BLaER1 (cell line): ENCODE results near the gene CHORDC1.
"Not testable (repeated sequence)": the region's sequence is repeated elsewhere in the genome, so short reads cannot be mapped to it uniquely, and the experiment has no call there.

Experiments
- H3K27ac ChIP-seq: shearing (Covaris generic); formaldehyde crosslinking; 2 replicates; pipeline ENCODE4 v1.8.1; 2022
- H3K27me3 ChIP-seq: shearing (Covaris generic); formaldehyde crosslinking; 2 replicates; pipeline ENCODE4 v1.8.1; 2022
- H3K36me3 ChIP-seq: shearing (Covaris generic); formaldehyde crosslinking; 2 replicates; pipeline ENCODE4 v1.8.1; 2022
- H3K4me1 ChIP-seq: shearing (Covaris generic); formaldehyde crosslinking; 2 replicates; pipeline ENCODE4 v1.8.1; 2022
- H3K4me2 ChIP-seq: shearing (Covaris generic); formaldehyde crosslinking; 2 replicates; pipeline ENCODE4 v1.8.1; 2022
- H3K4me3 ChIP-seq: shearing (Covaris generic); formaldehyde crosslinking; 2 replicates; pipeline ENCODE4 v1.8.1; 2022
- H3K9ac ChIP-seq: shearing (Covaris generic); formaldehyde crosslinking; 2 replicates; pipeline ENCODE4 v1.8.1; 2022
- H3K9me3 ChIP-seq: shearing (Covaris generic); formaldehyde crosslinking; 2 replicates; pipeline ENCODE4 v1.8.1; 2022
- H4K20me1 ChIP-seq: shearing (Covaris generic); formaldehyde crosslinking; 2 replicates; pipeline ENCODE4 v1.8.1; 2022
- Cebpa-rat ChIP-seq: shearing (Covaris generic); IDR thresholded peaks from 2 replicates; pipeline ENCODE4 v1.8.1; 2022

Gene CHORDC1

GRCh38 chr11:90192869-90193582, 29.8 kb downstream of the CHORDC1 start:
- Histone ChIP-seq H3K9ac (no peak overlapping the region), H3K4me1 (no peaks in the 10 kb centered on the region), H3K9me3 (no peaks in the 10 kb centered on the region), H3K4me3 (no peak overlapping the region), H3K36me3 (peaks cover 54% of the 10 kb centered on the region), H4K20me1 (no peaks in the 10 kb centered on the region), H3K27me3 (no peaks in the 10 kb centered on the region), H3K27ac (no peak overlapping the region), H3K4me2 (no peak overlapping the region)
- no peak for TF ChIP-seq Cebpa-rat

DNA sequence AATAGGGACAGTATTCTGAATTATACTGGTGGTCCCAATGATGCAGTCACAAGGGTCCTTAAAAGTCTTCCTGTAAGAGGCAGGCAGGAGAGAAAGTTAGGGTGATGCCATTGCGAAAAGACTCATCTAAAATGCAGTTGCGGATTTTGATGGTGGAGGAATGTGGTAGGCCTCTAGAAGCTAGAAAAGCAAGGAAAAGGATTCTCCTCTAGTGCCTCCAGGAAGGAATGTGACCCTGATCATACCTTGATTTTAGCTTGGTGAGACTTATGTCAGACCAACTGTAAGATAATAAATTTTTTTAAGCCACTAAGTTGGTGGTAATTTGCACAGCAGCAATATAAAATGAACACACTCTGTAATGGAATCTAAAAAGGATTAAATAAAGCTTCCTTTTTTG, 33.8 kb downstream of the CHORDC1 start:
- no peaks in the 10 kb centered on the region for H3K4me1 ChIP-seq
- H4K20me1 ChIP-seq = no peaks in the 10 kb centered on the region
- no peaks in the 10 kb centered on the region for H3K9me3 ChIP-seq
- H3K4me3 ChIP-seq = no peak overlapping the region
- H3K9ac ChIP-seq = no peak overlapping the region
- H3K27ac ChIP-seq = no peak overlapping the region
- H3K4me2 ChIP-seq = no peak overlapping the region
- TF ChIP-seq Cebpa-rat = no peak
- no peaks in the 10 kb centered on the region for H3K27me3 ChIP-seq
- H3K36me3 ChIP-seq = peaks cover 23% of the 10 kb centered on the region; the same call in 1 of the 2 replicates

GRCh38 chr11:90187839-90188238, 35.0 kb downstream of the CHORDC1 start:
- Histone ChIP-seq H3K27ac (no peak overlapping the region), H4K20me1 (no peaks in the 10 kb centered on the region), H3K4me2 (no peak overlapping the region), H3K4me1 (no peaks in the 10 kb centered on the region), H3K4me3 (no peak overlapping the region), H3K27me3 (no peaks in the 10 kb centered on the region), H3K36me3 (peaks cover 18% of the 10 kb centered on the region; the same call in 1 of the 2 replicates), H3K9ac (no peak overlapping the region), H3K9me3 (no peaks in the 10 kb centered on the region)
- TF ChIP-seq Cebpa-rat = no peak

GRCh38 chr11:90179923-90180322, 42.9 kb downstream of the CHORDC1 start:
- H3K9me3 ChIP-seq = no peaks in the 10 kb centered on the region
- no peak overlapping the region for H3K4me3 ChIP-seq
- H3K27me3 ChIP-seq = no peaks in the 10 kb centered on the region
- H3K4me2 ChIP-seq = no peak overlapping the region
- no peak overlapping the region for H3K9ac ChIP-seq
- no peaks in the 10 kb centered on the region for H3K36me3 ChIP-seq
- H3K27ac ChIP-seq = no peak overlapping the region
- H3K4me1 ChIP-seq = no peaks in the 10 kb centered on the region
- no peak for TF ChIP-seq Cebpa-rat
- H4K20me1 ChIP-seq = no peaks in the 10 kb centered on the region

DNA sequence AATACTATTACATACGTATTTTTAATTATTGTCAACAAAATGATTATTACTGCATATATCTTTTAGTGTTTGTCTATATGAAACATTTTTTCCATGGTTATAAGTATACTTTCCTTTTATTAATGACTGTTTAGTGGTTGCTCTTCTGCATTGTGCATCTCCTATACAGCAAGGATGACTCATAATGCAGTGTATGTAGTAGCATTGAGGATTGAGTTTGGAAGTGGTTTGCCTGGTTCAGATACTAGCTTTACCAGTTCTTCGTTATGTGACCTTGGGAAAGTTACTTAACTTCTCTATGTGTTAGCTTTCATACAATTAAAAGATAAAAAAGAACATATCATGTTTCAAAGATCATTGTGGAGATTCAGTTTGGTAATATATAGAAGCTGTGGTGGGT, 44.1 kb downstream of the CHORDC1 start:
- Histone ChIP-seq H3K9me3 (no peaks in the 10 kb centered on the region), H3K4me1 (no peaks in the 10 kb centered on the region), H3K4me2 (no peak overlapping the region), H3K9ac (no peak overlapping the region), H4K20me1 (no peaks in the 10 kb centered on the region), H3K36me3 (no peaks in the 10 kb centered on the region), H3K27me3 (no peaks in the 10 kb centered on the region), H3K27ac (no peak overlapping the region), H3K4me3 (no peak overlapping the region)
- no peak for TF ChIP-seq Cebpa-rat

DNA sequence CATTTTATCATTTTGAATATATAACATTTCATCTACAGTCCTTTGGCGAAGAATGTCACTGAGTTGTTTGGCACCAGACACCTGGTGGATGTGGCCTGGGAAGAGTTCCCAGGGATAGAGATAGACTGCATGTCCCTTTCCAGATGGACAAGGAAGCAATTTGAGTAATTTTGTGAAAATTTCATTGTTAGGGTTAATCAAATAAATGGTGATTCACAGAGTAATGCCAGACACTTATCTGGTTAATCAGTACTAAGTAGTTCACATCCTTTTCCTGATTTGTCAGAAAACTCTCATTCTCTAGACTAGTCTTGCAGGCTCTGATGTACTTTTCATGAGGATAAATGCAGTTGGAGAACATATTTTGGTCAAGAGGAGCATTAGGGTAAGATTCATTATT, 46.8 kb downstream of the CHORDC1 start:
- Histone ChIP-seq H3K9ac (no peak overlapping the region), H3K36me3 (no peaks in the 10 kb centered on the region), H3K4me2 (no peak overlapping the region), H3K4me1 (no peaks in the 10 kb centered on the region), H3K27ac (no peak overlapping the region), H3K27me3 (no peaks in the 10 kb centered on the region), H3K9me3 (no peaks in the 10 kb centered on the region), H4K20me1 (no peaks in the 10 kb centered on the region), H3K4me3 (no peak overlapping the region)
- no peak for TF ChIP-seq Cebpa-rat

DNA sequence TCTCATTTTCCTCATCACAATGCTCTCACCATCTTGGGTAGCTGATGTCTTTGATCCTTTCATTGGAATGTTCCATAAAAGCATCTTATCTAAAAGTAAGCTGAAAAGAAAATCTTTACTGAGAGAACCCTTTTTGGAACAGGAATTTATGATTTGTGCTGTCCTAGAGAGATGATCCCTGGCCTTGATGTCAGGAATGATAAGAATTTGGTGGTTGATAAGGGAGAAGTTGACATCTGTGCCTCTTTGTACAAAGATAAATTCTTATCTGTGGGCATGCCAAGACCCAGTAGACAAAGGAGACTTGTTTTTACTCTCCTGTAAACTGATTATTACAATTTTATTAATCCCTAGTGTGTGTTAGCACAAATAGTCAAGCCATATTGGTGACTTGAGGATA, 51.5 kb downstream of the CHORDC1 start:
- Histone ChIP-seq H3K27me3 (no peaks in the 10 kb centered on the region), H4K20me1 (no peaks in the 10 kb centered on the region), H3K36me3 (no peaks in the 10 kb centered on the region), H3K4me3 (no peak overlapping the region), H3K27ac (no peak overlapping the region), H3K4me1 (no peaks in the 10 kb centered on the region), H3K4me2 (no peak overlapping the region), H3K9ac (no peak overlapping the region), H3K9me3 (peaks cover 5% of the 10 kb centered on the region)
- TF ChIP-seq Cebpa-rat = no peak

DNA sequence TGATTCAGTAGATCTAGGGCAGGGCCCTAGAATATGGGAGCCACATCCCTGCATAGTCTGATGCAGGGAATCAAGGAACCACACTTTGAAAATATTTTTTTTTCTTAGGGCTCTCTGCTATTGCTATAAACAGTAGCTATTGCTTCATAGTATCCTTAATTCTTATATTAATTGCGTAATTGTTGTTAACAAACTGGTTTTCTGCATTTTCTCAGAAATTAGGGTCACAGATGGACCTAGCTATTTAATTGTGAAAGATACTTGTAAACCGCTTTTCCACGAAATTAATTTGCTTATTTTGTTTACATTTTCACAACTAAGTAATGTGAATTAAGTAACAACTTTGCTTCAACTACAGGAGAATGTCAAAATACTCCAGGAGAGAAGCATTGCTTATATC, 54.3 kb downstream of the CHORDC1 start:
- Histone ChIP-seq H3K4me1 (no peaks in the 10 kb centered on the region), H3K27me3 (no peaks in the 10 kb centered on the region), H3K9me3 (peaks cover 5% of the 10 kb centered on the region), H4K20me1 (no peaks in the 10 kb centered on the region), H3K9ac (no peak overlapping the region), H3K4me3 (no peak overlapping the region), H3K36me3 (no peaks in the 10 kb centered on the region), H3K27ac (no peak overlapping the region), H3K4me2 (no peak overlapping the region)
- no peak for TF ChIP-seq Cebpa-rat

- H3K4me3 ChIP-seq, H3K9ac ChIP-seq, H3K27me3 ChIP-seq, H4K20me1 ChIP-seq, H3K36me3 ChIP-seq, H3K4me1 ChIP-seq, H3K4me2 ChIP-seq, H3K27ac ChIP-seq, H3K9me3 ChIP-seq: not testable (repeated sequence)
Observed at GRCh38 chr11:90167704-90168103, 55.1 kb downstream of the CHORDC1 start.

GRCh38 chr11:90166982-90167573, 55.8 kb downstream of the CHORDC1 start:
- H3K9ac ChIP-seq, H4K20me1 ChIP-seq, H3K9me3 ChIP-seq, H3K27ac ChIP-seq, H3K36me3 ChIP-seq, H3K4me1 ChIP-seq, H3K4me3 ChIP-seq, H3K4me2 ChIP-seq, H3K27me3 ChIP-seq: not testable (repeated sequence)
